H54 (cell line): ENCODE measurements around the gene PPP2R3C.
"Not testable (repeated sequence)": the region's sequence is repeated elsewhere in the genome, so short reads cannot be mapped to it uniquely, and the experiment has no call there.

Source experiments
- DNase-seq: peaks from one replicate; pipeline ENCODE4 v3.0.0; 2011; ENCODE audit warnings: low spot score, mixed read lengths; ENCODE audit not compliant: insufficient read length
- FAIRE-seq: peaks from 3 replicates; lab custom pipeline; 2011; peaks lifted over from hg19 to GRCh38; lab: Jason Lieb, UNC
- POLR2A ChIP-seq: IDR thresholded peaks from 2 replicates; pipeline ENCODE4 v1.6.1; 2011; ENCODE audit warnings: low read depth, mild to moderate bottlenecking, low read length

Gene PPP2R3C

DNA sequence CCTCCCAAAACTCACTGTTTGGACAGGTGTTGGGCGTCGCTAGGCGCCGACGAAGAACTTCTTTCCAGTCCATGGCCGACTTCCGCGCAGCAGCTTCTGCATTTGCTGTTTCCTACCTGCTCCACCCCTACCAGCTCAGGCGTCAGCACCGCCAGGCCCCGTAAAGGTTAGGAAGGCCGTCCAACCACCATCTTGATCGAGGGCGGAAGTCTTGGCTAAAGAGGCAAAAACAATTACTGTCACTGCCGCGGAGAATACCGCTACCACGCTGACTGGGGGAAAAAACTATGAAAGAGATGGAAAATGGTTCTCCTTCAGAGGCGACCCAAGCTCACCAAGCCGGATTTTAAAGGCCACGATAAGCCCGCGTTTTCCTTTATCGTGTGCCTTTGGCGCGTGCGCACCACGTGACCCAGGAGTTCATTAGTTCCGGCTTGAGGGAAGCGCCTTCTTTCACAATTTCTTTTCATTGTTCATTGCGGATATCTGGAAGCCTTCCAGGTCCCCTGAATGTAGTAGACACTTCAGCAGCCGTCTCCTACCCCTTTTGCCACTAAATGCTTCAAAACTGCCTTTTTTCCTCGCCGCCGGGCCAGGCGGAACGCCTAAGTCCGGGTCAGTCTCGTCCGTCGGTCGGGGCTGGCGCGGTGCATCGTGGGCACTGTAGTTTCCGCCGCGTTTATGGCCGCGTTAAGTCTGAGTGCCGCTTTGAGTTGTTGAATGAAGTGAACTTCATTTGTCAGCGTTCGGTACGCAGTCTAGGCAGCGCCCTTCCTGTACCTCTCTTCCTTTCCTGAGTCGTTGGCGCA lies at the start of gene PPP2R3C, which contains the start of gene PRORP:
Gene PPP2R3C (minus strand): TSS at position 104 of the 809 bp plus-strand sequence. CDS start 31 bp downstream, at position 73.
Gene PRORP (plus strand): TSS at position 666 of the 809 bp plus-strand sequence. CDS start 694 bp downstream, outside the sequence.
- 0 out of 2 replicates have a peak, but pooled peaks have one; percentile 21 for TF ChIP-seq POLR2A
- peak; percentile 68 for DNase-seq
- peak; percentile 90 for FAIRE-seq

DNA sequence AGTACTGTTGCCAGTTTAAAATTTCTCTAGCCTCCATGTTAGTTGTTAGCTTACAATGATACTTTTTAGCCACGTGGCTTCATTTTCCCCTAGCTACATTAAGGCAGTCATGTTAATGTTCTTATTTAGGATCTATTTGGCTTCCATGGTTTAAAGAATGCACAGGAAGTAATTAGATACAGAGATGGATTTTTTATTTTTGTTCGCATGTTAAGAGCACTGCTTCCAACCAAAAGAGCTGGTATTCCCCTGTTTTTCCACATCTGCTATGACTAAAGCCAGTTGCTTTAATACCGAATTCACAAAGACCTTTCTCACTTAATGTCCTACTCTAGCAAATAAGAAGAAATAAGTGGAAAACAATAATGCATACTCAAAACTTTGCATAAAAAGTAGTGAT lies 45.7 kb upstream of the PPP2R3C start:
- FAIRE-seq (no peak), DNase-seq (no peak)
- TF ChIP-seq POLR2A, result no peak

DNA sequence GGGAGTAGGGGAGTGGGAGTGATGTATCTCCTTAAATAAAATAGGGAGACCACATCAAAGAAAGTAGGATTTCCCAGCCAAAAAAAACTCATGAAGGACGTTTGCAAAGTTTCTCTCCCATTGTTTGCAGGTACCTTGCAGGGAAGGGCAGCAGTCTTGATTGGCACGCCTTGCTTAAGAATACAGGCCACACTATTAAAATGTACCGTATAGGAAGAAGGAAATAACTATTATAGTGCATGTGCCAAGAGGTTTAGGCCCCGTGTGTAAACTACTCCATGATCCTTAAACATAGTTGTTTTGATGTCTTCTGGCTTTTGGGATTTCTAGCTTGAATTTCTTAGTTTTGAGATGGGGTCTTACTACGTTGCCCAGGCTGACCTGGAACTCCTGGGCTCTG lies 43.1 kb upstream of the PPP2R3C start:
- DNase-seq (no peak), FAIRE-seq (no peak)
- no peak for TF ChIP-seq POLR2A

DNA sequence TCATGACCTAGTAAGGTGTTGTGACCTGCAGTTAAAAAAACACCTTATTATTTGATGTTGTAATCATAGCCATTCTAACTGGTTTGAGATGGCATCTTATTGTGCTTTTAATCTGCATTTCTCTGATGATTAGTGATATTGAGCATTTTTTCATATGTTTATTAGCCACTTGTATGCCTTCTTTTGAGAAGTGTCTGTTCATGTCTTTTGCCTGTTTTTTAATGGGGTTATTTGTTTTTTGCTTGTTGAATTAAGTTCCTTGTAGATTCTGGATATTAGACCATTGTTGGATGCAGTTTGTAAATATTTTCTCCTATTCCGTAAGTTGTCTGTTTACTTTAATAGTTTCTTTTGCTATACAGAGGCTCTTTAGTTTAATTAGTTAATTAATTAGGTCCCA lies 41.6 kb upstream of the PPP2R3C start:
- no peak for TF ChIP-seq POLR2A
- FAIRE-seq (peak; percentile 30), DNase-seq (no peak)

DNA sequence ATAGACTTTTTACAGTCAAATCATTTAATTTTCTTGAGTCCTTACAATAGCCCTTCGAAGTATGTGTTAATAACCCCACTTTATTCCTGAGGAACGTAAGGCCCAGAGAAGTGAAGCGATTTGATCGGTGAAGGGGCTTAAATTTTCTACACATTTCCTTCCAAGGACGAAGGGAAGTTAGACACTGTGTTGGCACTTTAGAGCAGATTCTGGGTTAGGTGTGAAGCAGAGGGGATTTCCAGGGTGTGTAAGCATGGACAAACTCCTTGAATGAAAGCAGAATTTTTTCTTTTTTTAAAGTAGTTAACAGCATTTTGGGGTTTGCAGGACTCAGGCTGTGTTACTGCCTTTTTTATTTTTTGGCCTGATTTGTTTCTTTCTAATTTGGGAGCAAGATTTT lies 39.4 kb upstream of the PPP2R3C start:
- no peak for TF ChIP-seq POLR2A
- FAIRE-seq, result peak; percentile 33
- no peak for DNase-seq

DNA sequence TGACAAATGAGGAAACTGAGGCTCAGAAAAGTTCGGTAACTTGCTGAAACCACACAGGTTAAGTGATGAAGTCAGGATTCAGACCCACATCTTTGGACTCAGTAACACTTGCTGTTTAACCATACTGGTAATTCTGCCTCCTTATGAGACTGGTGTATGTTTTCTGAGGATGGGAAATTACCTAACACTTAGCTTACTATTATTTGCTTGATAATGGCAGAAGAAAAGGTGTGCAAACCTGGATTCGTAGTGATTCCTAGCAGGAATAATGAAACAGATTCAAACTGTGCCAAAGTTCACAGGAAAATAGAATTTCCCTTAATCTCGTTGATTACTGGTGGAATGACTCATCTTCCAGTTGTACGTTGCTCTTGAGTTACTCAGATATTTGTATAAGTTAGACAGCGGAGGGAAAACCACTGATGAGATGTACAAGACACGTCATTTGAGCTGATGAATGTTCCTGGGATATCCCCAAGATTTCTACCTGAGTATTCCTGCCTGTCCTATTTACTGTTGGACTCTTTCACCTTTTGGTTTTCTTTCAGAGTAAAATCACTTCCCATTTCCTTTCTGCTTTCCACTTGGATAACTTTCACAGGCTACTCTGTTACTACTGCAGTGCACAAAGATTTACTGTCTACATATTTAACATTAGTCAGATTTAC lies 38.1 kb upstream of the PPP2R3C start:
- DNase-seq (peak; percentile 71), FAIRE-seq (peak; percentile 99)
- no peak for TF ChIP-seq POLR2A

DNA sequence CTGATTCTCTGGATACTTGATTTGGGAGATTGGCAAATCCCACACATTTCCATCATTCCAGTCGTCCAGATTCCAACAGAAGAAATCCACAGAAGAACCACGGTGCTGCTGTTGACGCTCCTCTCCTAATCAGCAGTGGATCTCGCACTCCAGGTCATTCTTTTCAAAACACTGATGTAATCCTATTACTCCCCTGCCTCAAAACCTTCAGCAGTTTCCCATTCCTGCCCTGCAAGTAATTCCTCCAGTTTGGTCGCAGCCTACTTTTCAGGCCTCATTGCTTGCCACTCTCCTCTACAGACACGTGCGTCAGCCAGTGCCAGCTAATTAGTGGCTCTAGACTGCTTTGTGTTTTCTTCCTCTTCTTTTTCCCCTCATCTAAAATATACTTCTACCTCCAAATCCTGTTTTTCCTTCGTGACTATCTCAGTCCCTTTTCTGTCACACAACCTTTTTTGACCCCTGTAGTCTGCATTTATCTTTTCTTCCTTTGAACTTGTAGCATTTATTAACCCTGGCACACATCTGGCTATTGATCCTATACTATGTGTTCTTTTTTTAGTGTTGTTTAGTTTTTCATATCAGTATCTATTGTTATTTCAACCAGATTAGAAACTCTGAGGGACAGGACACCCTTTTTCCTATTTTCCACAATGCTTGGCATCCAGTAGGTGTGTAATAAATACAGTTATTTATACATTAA lies 37.3 kb upstream of the PPP2R3C start:
- DNase-seq (no peak), FAIRE-seq (no peak)
- TF ChIP-seq POLR2A, result no peak

DNA sequence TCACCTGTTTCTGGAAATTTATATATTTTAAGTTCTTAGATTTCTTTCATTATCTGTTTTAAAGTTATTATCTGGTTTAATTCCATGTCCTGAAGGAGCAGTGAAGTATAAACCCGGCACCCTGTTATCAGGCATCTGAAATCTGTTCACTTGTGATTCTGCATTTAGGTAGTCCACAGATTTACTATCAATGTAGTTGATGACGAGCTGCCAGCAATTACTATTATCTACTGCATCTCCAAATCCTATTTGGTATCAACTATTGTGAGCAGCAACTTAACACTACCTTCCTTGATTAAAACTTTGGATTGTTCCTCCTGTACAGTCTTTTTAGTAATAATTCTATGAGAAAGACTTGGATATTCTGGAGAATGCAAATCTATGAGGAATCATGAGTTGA lies 36.7 kb upstream of the PPP2R3C start:
- FAIRE-seq (no peak), DNase-seq (no peak)
- no peak for TF ChIP-seq POLR2A

DNA sequence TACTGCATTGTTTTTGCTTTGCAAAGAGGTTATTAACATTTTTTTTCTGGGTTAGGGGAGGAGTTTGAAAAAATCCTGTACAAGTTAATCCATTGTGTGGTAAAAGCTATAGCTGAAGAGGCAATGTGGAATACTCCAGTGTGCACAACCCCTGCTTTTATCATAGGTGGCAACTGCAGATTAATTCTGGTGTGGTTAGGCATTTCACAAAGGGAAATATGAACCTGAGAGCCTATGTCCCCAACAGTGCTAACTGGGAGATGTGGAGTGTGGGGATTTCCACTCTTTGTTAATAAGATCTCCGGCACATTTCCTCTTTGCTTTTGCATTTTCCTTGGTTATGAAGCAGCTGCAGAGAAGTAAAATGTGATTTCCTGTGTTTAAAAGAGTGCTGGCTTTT lies 34.2 kb upstream of the PPP2R3C start:
- TF ChIP-seq POLR2A, result no peak
- DNase-seq, result no peak
- peak; percentile 90 for FAIRE-seq

DNA sequence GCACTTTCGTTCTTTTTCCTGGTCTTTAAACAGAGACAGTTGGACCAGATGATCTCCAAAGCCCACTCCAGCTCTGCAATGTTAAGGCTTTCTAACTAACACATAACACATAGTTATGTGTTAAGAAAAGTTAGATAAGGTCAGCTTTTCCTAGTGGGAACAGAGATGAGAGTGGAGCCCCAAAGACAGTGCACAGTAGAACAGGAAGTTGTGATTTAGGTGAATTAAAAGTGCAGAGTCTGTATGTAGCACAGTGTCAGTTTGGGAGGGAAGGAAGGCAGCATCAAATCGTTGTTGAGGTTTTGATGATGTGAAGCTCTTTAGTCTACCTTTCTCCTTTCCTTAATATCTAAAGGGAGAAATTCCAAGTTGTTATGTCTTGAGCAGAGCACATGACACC lies 32.2 kb upstream of the PPP2R3C start:
- FAIRE-seq, result peak; percentile 30
- TF ChIP-seq POLR2A, result no peak
- DNase-seq, result no peak

DNA sequence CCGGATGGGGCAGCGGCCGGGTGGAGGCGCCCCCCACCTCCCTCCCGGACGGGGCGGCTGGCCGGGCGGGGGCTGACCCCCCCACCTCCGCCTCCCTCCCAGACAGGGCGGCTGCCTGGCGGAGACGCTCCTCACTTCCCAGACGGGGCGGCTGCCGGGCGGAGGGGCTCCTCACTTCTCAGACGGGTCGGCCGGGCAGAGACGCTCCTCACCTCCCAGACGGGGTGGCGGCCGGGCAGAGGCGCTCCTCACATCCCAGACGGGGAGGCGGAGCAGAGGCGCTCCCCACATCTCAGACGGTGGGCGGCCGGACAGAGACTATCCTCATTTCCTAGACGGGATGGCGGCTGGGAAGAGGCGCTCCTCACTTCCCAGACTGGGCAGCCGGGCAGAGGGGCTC lies 30.7 kb upstream of the PPP2R3C start:
- not testable (repeated sequence) for FAIRE-seq, DNase-seq

DNA sequence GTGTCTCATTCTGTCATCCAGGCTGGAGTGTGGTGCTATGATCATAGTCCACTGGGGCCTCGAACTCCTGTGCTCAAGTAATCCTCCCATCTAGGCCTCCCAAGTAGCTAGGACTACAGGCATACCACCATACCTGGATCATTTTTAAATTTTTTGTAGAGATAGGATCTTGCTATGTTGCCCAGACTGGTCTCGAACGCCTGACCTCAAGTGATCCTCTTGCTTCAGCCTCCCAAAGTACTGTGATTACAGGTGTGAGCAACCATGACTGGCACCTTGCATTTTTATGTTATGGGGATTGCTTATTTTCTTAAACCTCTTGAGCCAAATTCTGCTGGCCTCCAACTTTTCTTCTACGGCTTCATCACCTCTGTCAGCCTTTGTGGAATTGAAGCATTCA lies 27.4 kb upstream of the PPP2R3C start:
- TF ChIP-seq POLR2A, result no peak
- DNase-seq, result no peak
- FAIRE-seq, result no peak

DNA sequence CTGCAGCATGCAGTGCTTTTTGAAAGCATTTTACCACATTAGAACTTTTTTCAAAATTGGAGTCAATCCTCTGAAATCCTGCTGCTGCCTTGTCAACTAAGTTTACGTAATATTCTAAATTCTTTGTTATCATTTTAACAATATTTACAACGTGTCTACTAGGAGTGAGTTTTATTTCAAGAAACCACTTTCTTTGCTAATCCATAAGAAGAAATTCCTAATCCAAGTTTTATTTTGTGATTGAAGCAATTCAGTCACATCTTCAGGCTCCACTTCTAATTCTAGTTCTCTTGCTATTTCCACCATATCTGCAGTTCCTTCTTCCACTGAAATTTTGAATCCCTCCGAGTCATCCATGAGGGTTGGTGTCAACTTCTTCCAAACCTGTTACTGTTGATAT lies 25.9 kb upstream of the PPP2R3C start:
- FAIRE-seq, result no peak
- DNase-seq, result no peak
- no peak for TF ChIP-seq POLR2A

DNA sequence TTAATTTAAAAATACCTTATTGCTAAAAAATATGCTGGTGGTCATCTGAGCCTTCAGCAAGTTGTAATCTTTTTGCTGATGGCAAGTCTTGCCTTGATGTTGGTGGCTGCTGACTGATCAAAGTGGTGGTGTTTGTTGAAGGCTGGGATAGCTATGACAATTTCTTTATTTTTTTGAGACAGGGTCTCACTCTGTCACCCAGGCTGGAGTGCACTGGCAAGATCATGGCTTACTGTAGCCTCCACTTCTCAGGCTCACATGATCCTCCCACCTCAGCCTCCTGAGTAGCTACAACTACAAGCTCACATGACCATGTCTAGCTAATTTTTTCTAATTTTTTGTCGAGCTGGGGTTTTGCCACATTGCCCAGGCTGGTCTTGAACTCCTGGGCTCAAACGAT lies 25.4 kb upstream of the PPP2R3C start:
- no peak for FAIRE-seq
- DNase-seq, result no peak
- TF ChIP-seq POLR2A, result no peak

DNA sequence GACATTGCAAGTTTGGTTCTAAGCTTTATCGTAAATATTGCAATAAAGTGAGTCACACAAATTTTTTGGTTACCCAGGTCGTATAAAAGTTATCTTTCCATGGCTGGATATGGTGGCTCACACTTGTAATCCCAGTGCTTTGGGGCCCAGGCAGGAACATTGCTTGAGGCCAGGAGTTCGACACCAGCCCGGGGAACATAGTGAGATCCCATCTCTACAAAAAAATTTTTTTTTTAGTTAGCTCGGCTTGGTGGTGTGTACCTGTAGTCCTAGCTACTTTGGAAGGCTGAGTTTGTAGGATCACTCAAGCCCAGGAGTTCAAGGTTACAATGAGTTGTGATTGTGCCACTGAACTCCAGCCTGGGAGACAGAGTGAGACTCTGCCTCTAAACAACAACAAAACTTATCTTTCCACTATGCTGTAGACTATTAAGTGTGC lies 24.9 kb upstream of the PPP2R3C start:
- no peak for DNase-seq
- no peak for FAIRE-seq
- TF ChIP-seq POLR2A, result no peak
